Mucosa of stomach (tissue), 1 donor: ENCODE results near the gene ZNF74.

Experiments
- H3K27me3 ChIP-seq: one replicate; pipeline ENCODE4 v1.7.0; 2013; ENCODE audit warnings: mild to moderate bottlenecking, low read length; ENCODE audit not compliant: control insufficient read depth, insufficient read depth
- H3K36me3 ChIP-seq: one replicate; pipeline ENCODE4 v1.7.0; 2013; ENCODE audit warnings: low read length; ENCODE audit not compliant: control insufficient read depth, insufficient read depth
- H3K4me1 ChIP-seq: one replicate; pipeline ENCODE4 v1.7.0; 2013; ENCODE audit warnings: mild to moderate bottlenecking, low read length; ENCODE audit not compliant: control insufficient read depth, insufficient read depth
- H3K4me3 ChIP-seq: one replicate; pipeline ENCODE4 v1.7.0; 2013; ENCODE audit warnings: low read length
- H3K9ac ChIP-seq: one replicate; pipeline ENCODE4 v1.7.0; 2013; ENCODE audit warnings: mild to moderate bottlenecking, low read length, moderate library complexity
- H3K9me3 ChIP-seq: one replicate; pipeline ENCODE4 v1.7.0; 2013; ENCODE audit warnings: mild to moderate bottlenecking, low read length, moderate library complexity; ENCODE audit not compliant: control insufficient read depth
- donor health status: Pancreatic carcinoma.

ZNF74 gene

DNA sequence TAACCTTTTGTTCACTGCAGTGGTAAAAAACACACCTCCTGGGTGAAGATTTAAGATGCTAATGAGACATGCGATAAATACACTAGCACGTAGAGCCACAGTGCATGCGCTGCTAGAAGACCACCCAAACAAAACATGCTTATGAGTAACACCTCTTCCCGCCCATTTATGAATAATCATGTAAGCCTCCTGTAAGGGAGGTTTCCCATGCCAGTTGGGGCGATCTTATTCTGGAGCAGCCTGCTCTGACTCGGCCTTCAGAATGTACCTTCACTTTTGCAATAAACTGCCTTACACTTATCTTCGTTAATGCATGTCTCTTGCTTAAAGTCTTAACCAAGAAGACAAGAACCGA is 61.7 kb downstream of the ZNF74 start:
- H3K9ac ChIP-seq: no peak overlapping the region
- no peaks in the 10 kb centered on the region for H3K27me3 ChIP-seq
- H3K36me3 ChIP-seq: no peaks in the 10 kb centered on the region
- no peaks in the 10 kb centered on the region for H3K4me1 ChIP-seq
- H3K4me3 ChIP-seq: no peak overlapping the region
- no peaks in the 10 kb centered on the region for H3K9me3 ChIP-seq

DNA sequence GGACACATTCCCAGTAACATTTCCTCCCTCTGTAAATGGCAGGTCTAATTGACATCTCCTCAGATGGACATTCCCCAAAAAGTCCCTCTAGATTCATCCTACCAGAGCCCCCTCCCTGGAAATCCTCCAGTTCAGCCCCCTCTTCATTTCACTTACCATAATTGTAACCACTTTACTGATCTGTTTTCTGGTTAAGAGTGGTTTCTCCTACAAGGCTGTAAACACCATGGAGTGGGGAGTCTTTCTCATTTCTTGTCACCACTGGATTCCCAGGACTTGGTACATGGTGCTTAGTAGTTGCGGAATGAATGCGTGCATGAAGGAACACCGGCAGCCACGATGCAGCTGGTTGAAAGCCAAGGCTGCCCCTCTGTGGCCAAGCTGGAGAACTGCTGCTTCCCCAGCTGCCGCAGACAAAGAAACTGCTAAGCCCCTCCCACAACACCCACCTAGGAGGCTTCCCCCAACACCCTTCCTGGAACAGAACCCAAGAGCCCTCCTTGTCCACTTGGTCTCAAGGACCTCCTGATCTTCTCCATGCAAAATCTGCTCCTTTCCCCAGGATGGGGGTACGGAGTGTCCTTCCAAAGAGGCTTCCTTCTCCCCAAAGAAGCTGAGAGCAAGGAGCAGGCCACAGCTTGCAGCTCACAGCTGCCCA is 62.2 kb downstream of the ZNF74 start:
- Histone ChIP-seq H3K27me3 (no peaks in the 10 kb centered on the region), H3K36me3 (no peaks in the 10 kb centered on the region), H3K9me3 (no peaks in the 10 kb centered on the region), H3K4me1 (no peaks in the 10 kb centered on the region), H3K9ac (no peak overlapping the region), H3K4me3 (no peak overlapping the region)

DNA sequence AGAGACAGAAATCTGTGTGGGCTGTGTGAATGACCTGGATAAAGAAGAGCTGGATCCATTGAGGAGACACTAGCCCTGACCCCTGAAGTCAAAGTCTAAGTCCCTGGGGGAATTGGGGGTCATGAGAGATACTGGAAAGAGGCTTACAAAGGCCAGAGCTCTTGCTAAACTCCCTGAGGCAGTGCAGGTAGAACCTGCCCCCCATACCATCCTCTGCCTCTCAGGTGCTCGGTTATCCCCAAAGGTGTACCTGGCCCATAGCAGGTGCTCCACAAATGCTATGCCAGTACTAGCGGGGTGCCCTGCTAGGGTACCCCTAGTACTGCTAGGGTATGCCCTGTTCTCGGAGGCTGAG is 62.7 kb downstream of the ZNF74 start:
- no peaks in the 10 kb centered on the region for H3K9me3 ChIP-seq
- H3K27me3 ChIP-seq: no peaks in the 10 kb centered on the region
- no peak overlapping the region for H3K4me3 ChIP-seq
- H3K9ac ChIP-seq: no peak overlapping the region
- H3K4me1 ChIP-seq: no peaks in the 10 kb centered on the region
- no peaks in the 10 kb centered on the region for H3K36me3 ChIP-seq

DNA sequence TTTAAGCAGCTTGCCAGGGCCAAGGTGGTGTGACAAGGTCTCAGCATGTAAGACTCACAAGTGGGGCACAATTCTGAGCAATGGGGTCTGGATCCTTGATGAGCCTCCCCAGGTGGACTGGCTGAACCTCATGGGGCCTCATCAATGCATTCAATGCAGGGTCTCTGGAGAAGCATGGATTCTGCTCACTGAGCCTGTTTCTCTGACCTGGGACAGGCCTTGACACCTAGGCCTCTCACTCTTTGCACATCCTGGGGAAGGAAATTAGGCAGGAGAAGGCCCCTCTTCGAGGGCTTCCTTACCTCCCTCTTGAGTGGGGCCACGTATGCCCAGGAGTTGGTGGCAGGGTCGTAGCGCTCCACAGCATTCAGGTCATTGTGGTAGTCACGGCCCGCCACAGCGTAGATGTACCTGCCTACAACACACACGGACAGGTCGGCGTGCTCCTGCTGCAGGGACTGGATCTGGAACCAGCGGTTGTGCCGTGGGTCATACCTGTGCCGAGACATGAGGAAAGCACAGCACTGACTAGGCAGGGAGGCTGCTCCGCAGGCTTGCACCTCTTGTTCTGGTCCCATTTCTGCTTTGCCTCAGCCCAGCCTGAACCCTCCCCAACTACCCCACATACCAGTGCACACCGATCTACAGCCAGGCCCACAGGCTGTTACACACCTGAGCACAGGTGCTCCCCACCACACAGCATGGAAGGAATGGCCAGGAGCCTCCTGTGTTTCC is 63.7 kb downstream of the ZNF74 start:
- H3K27me3 ChIP-seq: no peaks in the 10 kb centered on the region
- no peaks in the 10 kb centered on the region for H3K9me3 ChIP-seq
- no peak overlapping the region for H3K9ac ChIP-seq
- H3K4me1 ChIP-seq: no peaks in the 10 kb centered on the region
- H3K36me3 ChIP-seq: no peaks in the 10 kb centered on the region
- no peak overlapping the region for H3K4me3 ChIP-seq
